M059J (cell line): ENCODE data around the gene COL5A2. TPM values are rescaled to one million over a fixed set of nuclear protein-coding genes. Genes with fewer than 3 reads are reported as not detected.

Experiments
- DNase-seq: peaks from one replicate; pipeline ENCODE4 v3.0.0-alpha.2; 2012; ENCODE audit warnings: low read depth
- total RNA-seq: library from RNA; depleted of rRNA; stranded (reverse); fragments of >200 nt; shearing (Covaris generic); gene quantifications from 2 replicates; pipeline ENCODE4 v1.2.3, GENCODE V29; 2014; rRNA removed

COL5A2 gene
- 131 and 221 TPM in 2 replicates for total RNA-seq

DNA sequence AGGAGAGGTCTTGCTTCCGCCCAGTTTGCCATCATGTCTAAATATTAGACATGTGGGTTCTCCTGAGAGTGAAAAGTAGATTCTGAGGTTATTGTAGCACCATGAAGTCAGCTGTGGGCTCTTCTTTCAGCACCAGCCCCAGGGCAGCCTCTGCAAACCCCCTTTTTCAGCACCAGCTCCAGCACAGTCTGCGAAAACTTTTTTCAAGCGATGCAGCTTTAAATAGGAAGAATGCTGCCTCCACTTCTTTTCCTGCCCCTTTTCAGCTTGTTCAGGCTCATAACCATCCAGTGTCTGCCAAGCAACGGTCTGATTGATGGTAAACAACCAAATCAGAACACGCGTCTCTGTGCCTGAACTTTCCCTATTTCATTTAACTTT is at the start of gene COL5A2:
COL5A2 (minus strand) TSS at position 192 of the 381 bp plus-strand sequence; CDS start at position 35, 157 bp downstream.
- DNase-seq, result peak; percentile 90

DNA sequence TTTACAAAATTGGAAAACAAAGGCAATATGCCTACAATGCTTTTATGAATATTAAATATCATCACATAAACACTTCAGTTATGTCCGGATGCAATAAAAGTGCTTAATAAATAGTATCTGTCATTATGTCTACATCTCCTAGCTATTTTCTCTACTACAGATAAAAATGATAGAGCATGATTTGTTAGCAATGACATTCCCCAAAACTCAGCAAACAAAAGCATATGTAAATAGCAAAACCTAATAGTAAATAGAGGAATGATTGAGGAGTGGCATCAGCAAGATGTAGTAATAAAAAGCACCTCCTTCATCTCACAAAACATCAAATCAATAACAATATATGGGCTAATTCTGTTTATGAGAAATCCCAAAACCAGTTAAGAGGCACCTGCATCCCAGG is 46.5 kb upstream of the COL5A2 start:
- no peak for DNase-seq

DNA sequence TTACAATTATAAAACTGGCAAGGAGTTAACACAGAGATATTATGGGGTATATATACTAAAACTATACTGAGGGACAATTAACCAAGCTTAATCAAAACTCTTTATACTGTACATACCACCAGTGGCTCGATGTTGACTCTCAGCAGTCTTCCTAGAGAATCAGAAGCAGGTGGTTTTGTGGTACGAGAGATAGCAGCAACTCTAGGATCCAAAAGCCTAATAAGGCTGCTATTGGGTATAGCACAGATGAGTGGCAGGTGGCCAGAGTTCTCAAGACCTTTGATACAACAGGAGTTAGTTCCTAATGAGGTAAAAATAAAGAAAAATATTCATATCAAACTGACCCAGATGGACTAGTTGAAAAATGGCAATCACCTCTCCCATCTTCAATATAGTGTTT is 45.5 kb upstream of the COL5A2 start:
- DNase-seq, result no peak

DNA sequence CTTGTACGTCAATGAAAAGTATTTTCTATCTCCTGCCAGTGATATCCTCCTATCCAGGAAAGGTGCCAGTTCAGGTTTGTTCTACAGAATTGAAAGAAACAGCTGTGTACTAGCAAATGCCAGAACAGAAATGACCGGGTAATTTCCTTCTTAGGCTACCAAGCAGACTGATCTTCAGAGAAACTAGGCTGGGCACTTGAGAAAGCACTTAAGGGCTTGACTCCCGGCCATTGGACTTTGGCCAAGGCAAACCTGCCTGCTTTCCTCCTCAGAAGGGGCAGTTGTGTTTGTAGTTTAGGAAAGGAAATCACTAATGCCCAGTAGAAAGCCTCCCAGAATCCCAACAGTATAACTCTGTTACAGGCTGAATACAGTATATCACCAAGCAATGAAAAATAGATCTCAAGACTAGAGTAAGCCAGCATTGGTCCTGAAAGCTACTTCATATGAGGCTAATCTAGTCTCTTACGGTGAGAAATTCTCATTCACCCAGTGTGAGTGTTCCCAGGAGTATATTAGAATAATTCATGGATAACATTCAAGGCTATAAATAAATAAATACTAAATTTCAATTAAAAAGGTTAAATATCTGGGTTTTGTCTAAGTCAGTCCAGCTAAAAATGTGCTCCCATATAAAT is 43.0 kb upstream of the COL5A2 start:
- peak; percentile 79 for DNase-seq

DNA sequence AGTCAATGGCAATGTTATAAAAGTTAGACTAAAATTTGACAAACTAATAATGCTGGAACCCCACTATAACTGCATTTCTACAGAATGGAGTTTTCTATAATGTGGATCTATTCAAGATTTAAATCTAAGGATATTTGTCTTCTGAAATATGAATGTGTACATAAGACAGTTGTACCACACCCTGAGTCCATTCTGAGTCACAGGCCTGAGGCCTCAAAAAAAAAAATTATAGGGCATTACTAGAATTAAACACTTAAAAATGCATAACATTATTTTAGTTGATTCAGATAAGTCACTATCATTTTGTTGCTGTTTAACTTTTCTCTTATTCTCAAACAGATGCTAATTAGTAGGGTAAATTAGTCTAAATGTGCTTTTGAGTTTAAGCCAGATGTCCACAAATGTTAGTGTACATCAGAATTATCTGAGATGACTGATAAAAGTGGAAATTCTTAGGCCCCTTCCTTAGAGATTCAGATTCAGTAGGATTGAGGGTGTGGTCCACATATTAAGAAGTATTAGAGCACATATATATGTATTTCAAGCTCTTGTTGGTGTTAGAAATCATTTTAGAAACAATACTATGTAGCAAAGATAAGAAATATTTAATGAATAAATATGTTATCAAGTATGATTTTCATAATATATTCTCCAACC is 42.4 kb upstream of the COL5A2 start:
- DNase-seq, result peak; percentile 50

DNA sequence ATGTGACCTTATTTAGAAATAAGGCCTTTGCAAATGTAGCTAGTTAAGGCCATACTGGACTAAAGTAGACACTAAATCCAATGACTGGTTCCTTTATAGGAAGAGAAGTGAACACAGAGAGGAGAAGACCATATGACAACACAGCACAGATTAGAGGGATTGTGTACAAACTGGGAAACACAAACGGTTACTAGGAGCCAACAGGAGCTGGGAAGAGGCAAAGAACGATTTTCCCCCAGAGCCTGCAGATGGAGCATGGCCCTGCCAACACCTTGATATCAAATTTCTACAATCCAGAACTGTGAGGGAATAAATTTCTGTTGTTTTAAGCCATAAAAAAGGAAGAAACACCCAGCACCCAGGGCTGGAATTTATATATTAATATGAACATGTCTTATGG is 38.7 kb upstream of the COL5A2 start:
- DNase-seq, result no peak

DNA sequence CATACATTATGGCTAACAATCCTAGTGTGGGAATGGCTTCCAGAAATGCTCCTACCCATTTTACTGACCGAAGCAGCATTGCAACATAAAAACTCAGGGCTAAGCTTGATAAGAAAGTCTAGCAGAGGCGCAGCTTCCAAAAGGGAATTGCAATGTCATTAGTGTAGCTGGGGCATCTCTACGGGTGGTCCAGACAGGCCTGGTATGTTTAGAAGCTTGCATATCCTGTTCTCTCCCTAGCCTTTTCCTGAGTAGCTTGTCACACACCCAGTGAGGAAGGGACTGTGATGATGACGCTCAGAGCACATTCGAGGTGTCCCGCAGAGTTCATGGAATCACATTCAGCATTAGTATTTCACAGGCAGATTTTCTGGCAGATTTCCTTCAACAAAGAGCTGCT is 38.0 kb upstream of the COL5A2 start:
- DNase-seq, result no peak

DNA sequence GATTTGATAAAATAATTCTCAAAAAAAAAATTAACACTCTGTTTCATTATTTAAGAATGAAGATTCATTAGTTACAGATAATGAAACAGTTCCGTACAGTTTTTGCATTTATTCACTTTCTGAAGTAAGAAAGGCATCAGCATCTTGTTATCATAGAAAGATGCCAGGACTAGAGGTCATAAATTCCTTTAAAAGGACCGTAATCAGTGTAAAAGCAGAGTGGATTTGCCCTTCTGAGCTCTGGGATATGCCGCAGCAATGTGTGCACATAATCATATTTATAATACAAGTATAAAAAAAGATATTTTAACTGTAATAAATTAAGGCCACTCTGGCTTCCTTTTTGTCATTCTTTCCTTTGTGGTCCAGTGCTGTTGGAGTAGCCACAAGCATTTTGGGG is 37.5 kb upstream of the COL5A2 start:
- no peak for DNase-seq

DNA sequence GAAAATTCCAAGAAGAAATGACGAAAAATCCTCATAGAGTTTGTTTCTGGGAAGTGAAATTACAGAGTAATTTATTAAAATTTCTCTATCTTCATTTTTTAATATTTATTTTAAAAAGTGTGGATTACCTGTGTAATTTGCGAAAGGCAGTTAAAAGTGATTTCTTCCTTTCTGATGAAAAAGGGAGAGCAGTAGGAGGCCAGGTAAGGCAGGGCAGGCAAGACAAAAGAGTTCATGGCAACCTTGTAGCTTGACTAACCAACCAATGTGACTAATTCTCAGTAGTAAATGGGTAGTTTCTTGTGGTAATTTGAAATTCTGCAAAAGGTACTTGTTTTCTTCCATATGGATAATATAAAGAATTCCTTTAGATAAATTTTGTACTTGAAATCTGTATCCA is 34.9 kb upstream of the COL5A2 start:
- no peak for DNase-seq

DNA sequence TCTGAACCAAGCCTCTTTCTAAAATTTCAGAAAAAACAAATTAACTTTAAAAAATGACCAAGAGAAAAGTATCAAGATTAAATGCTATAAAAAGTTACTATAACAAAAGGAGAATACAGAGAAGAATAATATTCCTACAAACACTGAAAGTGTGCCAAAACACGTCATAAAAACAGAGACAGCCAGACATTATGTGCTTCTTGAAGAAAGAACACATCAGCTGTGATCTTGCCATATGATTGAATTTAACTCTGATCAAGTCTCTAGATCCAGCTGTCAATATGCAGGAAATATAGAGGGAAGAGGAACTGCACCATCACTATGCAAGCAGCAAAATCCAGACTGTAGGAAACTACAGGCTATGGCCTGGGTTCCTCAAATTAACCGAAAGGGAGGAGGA is 33.7 kb upstream of the COL5A2 start:
- no peak for DNase-seq

DNA sequence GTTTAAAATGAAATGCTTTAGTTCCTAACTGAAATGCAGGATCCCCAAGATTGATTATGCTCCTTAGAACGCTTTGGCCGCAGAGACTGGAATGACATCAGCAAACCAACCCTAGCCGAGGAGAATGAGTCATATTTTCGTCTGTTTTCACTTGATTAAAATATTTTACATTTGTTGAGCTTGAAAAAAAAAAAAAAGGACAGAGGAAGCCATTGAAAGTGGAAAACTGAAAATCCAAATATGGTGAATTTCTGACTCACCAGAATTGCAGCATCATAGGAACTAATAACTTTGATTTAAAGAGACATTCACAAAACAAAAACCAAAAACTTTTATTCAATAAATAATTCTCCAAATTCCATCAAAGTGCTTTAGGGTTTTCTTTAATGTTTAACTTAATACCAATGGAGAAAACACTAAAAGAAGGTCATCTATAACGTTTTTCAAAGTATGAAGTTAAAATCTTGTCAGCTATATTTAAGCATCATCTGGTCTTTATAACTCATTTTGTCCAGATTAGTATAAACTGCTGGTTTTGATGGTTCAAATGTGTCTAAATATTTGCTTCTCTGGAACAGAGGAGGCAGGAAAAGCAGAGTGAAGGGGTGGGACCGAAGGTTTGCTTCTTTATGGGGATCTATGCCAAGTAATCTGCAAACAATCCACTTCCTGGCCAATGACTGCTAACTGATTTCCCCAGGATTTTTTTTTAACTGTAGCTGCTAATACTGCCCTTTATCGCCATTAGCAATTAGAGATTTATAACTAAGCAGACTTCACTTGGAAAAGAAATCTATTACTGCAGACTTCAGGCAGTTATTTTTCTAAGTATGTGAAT is 30.9 kb upstream of the COL5A2 start:
- peak; percentile 94 for DNase-seq

DNA sequence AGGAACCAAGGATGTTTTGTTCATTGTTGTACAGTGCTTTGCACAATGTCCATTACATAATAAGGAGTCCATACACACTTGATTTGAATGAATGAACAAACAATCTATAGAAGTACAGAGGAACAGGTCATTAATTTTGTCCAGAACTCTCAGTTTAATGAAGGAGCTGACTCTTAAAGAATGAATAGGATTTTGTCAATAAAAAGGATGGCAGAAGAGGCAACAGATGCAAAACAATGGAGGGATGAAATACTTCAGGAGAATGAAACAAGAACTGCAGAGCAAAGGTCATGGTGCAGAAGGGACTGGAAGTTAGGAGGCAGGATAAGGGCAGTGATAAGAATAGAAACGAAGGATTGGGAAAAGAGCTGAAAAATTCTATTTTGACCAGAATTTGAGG is 28.7 kb upstream of the COL5A2 start:
- no peak for DNase-seq

DNA sequence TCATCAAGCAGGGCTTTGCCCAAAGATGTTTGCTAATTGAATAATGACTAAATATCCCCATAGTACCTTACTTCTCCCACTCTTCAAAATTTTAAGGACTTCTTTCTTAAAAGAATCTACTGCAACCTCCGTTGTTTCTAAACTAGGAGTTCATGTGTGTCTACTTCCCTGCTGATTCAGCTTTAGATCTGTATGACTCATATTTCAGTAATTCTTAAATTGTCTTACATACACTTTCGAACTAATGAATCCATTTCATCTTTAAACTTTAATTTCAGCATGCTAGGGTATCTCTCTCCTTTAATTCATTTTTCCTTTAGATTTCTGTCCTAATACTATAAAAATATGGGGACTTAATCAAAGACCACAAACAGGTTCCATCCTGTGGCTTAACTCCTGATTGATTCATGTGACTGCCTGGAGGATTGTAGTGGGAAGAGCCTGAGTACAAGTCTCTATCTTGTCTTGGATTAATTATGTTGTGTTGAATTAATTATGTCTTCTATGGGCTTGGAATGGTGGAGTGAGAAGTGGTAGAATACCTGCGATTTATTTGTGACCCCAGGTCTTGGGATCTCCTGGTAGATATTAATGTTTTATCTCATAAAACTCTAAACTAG is 24.9 kb upstream of the COL5A2 start:
- DNase-seq, result peak; percentile 40

DNA sequence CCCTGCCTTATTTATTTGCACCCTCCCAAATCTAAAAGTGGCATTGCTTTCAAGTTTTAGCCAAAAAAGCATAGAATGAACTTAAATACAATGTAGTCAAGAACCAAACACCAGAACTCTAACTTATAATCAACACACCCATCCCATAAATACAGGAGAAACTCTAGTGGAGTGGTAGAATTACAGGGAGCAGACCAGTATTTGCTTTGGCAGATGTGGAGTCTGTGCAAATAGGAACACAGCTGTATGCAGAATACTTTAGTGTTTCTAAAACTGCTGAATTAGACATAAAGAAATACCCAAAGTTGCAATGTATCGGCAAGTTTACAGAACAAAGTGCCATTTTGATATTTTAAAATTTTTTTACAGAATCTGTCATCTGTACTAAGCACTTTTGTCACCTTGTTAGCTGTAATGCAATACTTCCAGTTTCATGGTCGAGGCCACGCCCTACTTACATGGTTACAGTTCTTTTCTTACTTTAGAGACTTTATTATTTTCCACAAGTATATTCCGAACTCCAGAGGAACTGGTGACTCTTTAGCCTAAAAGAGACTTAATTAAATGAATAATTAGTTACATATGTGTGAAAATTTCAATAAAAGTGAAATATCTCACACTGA is 23.7 kb upstream of the COL5A2 start:
- DNase-seq, result no peak

DNA sequence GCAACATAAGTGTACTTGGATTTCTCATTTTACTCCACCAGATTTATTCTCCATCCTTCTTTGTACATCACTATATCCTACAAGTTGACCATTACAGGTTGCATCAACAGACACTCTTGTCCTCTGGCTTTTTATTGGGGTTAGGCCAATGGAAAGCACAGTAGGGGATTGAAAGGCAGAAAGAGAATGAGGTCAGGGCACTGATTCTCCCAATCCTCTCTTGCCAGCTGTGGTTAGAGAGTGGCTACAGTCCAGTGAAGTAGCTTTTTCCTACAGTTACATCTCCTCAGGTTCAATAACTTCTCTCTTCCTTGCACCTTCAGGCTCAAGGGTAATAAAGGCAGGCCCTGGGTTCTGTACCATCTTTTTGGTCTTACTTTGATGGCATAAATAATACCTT is 20.2 kb upstream of the COL5A2 start:
- DNase-seq, result no peak

DNA sequence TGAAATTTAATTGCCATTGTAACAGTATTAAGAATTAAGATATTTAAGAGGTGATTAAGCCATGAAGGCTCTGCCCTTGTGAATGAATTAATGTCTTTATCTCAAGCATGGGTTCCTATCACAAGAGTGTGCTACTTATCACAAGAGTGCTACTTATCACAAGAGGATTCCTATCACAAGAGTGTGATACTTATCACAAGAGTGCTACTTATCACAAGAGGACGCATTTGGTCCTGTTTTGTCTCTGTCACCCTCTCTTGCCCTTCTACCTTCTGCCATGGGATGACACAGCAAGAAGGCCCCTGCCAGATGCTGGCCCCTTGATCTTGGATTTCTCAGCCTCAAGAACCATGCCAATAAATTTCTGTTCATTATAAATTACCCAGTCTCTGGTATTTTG is 13.2 kb upstream of the COL5A2 start:
- no peak for DNase-seq

DNA sequence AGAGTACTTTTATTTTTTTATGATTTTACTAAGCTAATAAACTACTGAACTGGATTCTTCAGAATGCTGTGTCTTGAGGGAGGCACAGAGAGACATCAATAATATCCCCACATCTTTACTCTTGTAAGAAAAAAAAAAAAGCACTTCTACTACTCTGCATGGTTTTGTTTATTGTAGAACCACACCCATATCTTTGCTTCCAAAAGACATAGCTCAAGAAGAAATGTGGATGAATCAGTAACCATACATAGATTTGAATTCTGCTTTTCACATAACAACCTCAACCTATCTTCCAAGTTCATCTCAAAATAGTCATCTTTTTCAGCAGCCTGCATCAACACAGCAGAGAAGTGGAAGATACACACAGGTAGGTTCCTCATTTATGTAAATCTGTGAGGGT is 12.2 kb upstream of the COL5A2 start:
- DNase-seq, result no peak

DNA sequence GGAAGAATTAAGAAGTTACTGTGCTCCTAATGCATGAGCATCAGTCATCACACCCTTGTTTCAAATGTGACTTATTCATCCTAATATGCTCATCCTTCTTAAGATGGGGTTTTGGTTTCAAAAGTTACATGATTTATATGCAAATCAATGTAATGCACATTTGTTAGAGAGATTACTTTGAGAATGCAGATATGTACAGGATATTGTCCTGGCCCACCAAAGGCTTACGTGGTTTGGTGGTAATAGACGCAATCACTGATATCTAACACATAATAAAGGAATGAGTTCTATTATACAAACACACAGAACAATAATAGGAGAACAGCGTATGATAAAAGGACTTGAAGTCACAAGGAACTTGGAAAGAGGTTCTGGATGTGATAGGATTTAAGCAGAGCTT is 11.1 kb upstream of the COL5A2 start:
- no peak for DNase-seq

DNA sequence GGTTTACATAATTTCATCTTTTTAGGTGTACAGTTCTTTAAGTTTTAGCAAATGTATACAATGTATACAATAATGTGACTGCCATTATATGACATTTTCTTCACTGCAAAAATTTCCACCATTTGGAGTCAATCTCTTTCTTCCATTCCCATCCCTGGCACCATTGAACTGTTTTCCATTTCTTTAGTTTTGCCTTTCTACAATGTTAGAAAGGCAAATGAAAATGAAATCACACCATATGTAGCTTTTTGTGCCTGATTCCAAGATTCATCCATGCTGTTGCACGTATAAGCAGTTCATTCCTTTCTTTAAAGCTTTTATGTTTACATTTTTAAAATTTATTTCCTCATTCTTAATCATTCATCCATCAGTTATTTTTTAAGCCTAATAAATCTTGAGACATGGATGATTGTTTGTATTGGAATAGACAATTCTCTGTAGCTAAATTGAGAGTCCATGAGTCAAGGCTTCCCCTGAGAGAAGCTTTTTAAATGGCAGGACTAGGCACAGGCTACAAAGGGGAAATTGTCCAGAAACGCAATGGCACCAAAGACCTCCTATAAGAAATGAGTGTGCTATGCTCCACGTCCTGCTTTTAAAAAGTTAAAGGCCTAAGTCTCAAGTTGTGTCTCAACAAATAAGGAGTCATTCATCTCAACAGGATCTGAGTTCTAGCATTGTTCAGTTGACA is 8.7 kb upstream of the COL5A2 start:
- no peak for DNase-seq

DNA sequence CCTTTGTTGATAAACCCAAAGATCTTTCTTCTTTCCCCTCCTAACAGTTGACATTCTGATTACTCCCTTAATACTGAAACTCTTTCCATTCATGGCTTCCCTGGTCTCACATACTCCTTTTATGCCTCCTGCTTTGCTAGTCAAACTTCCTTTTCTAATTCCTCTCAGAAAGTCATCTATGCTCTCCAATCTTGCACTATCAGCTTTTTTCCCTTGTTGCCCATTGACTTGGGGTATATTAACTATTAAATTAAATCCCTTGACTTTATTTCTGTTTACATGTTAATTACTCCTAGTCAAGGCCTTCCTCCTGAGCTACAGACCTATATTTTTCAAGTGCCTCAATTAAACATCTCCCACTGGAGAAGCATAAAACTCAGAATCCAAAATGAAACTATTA is 3.6 kb upstream of the COL5A2 start:
- DNase-seq, result no peak

DNA sequence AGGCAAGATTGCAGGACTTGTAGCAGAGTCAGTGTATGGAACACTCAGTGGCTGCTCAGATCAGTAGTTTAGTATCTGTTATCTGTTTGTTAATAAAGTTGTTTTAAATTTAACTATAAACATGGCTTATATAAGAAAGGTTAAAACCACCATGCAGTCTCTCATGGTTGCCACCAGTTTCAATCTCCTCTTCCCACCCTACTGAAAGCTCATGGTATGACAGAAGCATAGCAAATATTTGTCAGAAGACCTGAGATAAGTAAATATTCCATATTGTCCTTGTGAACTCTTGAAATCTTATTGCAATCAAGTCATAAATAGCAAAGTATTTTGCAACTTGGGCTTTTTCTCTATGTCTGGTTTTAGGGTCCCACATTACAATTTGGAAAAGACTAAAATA is 2.1 kb upstream of the COL5A2 start:
- DNase-seq, result no peak
